HEK293T (cell line): Measurements from ENCODE around the gene EIF4EBP2.

Experiments
- BHLHE40 ChIP-seq: fragments of 450-650 bp; IDR thresholded peaks from 2 replicates; pipeline ENCODE4 v1.6.1; 2016; ENCODE audit warnings: mild to moderate bottlenecking, moderate library complexity, borderline replicate concordance
- FOXM1 ChIP-seq: fragments of 450-650 bp; IDR thresholded peaks from 2 replicates; pipeline ENCODE4 v1.6.1; 2017; ENCODE audit warnings: mild to moderate bottlenecking, borderline replicate concordance
- L3MBTL2 ChIP-seq: fragments of 450-650 bp; conservative IDR thresholded peaks from 2 replicates; pipeline ENCODE4 v1.6.1; 2016; ENCODE audit warnings: mild to moderate bottlenecking

DNA sequence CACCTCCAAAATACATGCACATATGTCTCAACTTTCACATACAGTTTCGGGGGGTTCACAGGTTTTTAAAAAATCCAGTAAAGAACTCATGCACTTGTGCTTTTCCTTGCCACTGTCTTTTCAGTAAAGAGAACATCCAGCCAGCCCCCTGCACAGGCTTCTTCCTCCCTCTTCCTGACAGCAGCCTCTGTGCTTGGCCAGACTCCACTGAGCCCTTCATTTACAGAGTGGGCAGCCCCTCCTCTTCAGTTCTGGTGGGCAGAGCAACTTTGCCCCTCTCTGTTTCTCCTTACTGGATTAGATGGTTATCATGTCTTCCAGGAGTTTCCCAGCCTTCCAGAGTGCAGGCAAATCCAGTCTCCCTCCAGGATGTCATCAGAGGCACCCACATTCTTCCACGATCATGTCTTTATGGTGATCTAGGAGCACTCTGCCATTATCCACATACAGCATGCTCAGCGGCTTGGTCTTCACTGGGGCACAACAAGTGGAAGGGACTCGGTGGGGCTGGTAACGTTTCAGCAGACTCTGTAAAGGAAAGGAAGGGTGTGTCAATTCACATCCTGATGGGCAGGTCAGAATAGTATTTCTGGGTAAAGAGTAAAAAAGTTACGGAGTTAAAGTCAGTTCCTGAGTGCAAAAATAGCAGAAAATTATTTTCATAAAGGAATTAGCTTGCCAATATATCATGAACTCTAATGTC lies 28.8 kb downstream of the EIF4EBP2 start:
- TF ChIP-seq BHLHE40 (no peak), FOXM1 (no peak), L3MBTL2 (no peak)
